GM03348 (cell line): ENCODE measurements around the gene MINDY4.

Experiments used
- DNase-seq: peaks from one replicate; pipeline ENCODE4 v3.0.0; 2012; ENCODE audit warnings: low spot score

Gene MINDY4

GRCh38 chr7:30855936-30856335, 84.7 kb downstream of the MINDY4 start:
- no peak for DNase-seq

GRCh38 chr7:30858576-30858975, 87.4 kb downstream of the MINDY4 start:
- no peak for DNase-seq

- DNase-seq = no peak
These were observed 88.2 kb downstream of the MINDY4 start for GRCh38 chr7:30859202-30859939.

- DNase-seq = no peak
These were observed 88.8 kb downstream of the MINDY4 start for GRCh38 chr7:30859940-30860496.

- no peak for DNase-seq
These were observed 90.4 kb downstream of the MINDY4 start for GRCh38 chr7:30861612-30862011.

- DNase-seq = no peak
These were observed 91.9 kb downstream of the MINDY4 start for GRCh38 chr7:30862995-30863705.

- DNase-seq = peak; percentile 57
These were observed 92.5 kb downstream of the MINDY4 start for GRCh38 chr7:30863706-30864035.

GRCh38 chr7:30864101-30864500, 92.9 kb downstream of the MINDY4 start:
- no peak for DNase-seq

GRCh38 chr7:30865076-30865475, 93.9 kb downstream of the MINDY4 start:
- DNase-seq = no peak

- no peak for DNase-seq
These were observed 94.6 kb downstream of the MINDY4 start for GRCh38 chr7:30865821-30866220.

GRCh38 chr7:30866939-30867338, 95.7 kb downstream of the MINDY4 start:
- no peak for DNase-seq

GRCh38 chr7:30867483-30867882, 96.3 kb downstream of the MINDY4 start:
- DNase-seq = no peak

GRCh38 chr7:30869794-30870611, 98.8 kb downstream of the MINDY4 start:
- peak; percentile 60 for DNase-seq

- DNase-seq = no peak
These were observed 99.8 kb downstream of the MINDY4 start for GRCh38 chr7:30870821-30871518.

GRCh38 chr7:30871655-30872054, 100.4 kb downstream of the MINDY4 start:
- DNase-seq = no peak

- DNase-seq = no peak
These were observed 102.0 kb downstream of the MINDY4 start for GRCh38 chr7:30873207-30873606.

- DNase-seq = no peak
These were observed 102.4 kb downstream of the MINDY4 start for GRCh38 chr7:30873656-30874055.

- no peak for DNase-seq
These were observed 103.6 kb downstream of the MINDY4 start for GRCh38 chr7:30874656-30875302.

- no peak for DNase-seq
These were observed 106.0 kb downstream of the MINDY4 start for GRCh38 chr7:30877015-30877769.

- no peak for DNase-seq
These were observed 106.8 kb downstream of the MINDY4 start for GRCh38 chr7:30877993-30878392.
